K562 (cell line): Measurements from ENCODE around the gene RHOA. TPM values are rescaled to one million over a fixed set of nuclear protein-coding genes. Genes with fewer than 3 reads are reported as not detected.
"Not testable (repeated sequence)": the region's sequence is repeated elsewhere in the genome, so short reads cannot be mapped to it uniquely, and the experiment has no call there.

Experiments used
- ATAC-seq: fragments of 200-7000 bp; cut with Tn5 transposase; 3 replicates; pipeline ENCODE4 v1.9.1; 2020; ENCODE audit warnings: moderate library complexity
- BruUV-seq: library from RNA; stranded (reverse); fragments of 400-500 nt; replicated peaks from 2 replicates; lab custom pipeline; 2021; lab: Mats Ljungman, UMichigan
- CTCF ChIA-PET: fragments of 300-600 bp; formaldehyde crosslinking; extraction: SDS; loops from one replicate; lab custom pipeline; 2021; ENCODE audit warnings: low intra/inter-chr PET ratio; lab: Yijun Ruan, JAX
- POLR2A ChIA-PET: fragments of 300-600, 350-650 bp; sonication (Branson Sonifier 250); formaldehyde crosslinking; extraction: SDS; loops from one replicate; lab custom pipeline; 2021; ENCODE audit warnings: antibody characterized with exemption, inconsistent platforms; lab: Yijun Ruan, JAX
- DNase-seq, 4 experiments: peaks; one replicate each; pipeline versions ENCODE4 v3.0.0 to v3.0.0-alpha.2; 2011 to 2018; ENCODE audit warnings: low spot score in 3 of 4, mixed read lengths in 3 of 4; ENCODE audit errors: extremely low read depth in 1 of 4
- FAIRE-seq: peaks from 2 replicates; lab custom pipeline; 2011; peaks lifted over from hg19 to GRCh38; lab: Jason Lieb, UNC
- H2AFZ ChIP-seq: 2 replicates; pipeline ENCODE4 v1.6.0; 2011; ENCODE audit warnings: low read depth, low read length, control low read depth, inconsistent platforms
- H3K27ac ChIP-seq: fragments of 200-600 bp; 3 replicates; pipeline ENCODE4 v1.8.0; 2011; ENCODE audit warnings: low read depth, mild to moderate bottlenecking, control low read depth, inconsistent platforms, low read length, moderate library complexity, mixed read lengths; ENCODE audit errors: extremely low read depth
- H3K27me3 ChIP-seq, 2 experiments: fragments of 300-600 bp in 1 of 2; 2 replicates in 1 of 2; 3 replicates in 1 of 2; pipeline versions ENCODE4 v1.6.0 to v1.8.0; 2011; ENCODE audit warnings: inconsistent platforms in 2 of 2, low read length in 2 of 2, mild to moderate bottlenecking in 1 of 2, mixed read lengths in 1 of 2, moderate library complexity in 1 of 2; ENCODE audit not compliant: control insufficient read depth in 2 of 2, insufficient read depth in 2 of 2
- H3K36me3 ChIP-seq: fragments of 300-600 bp; 3 replicates; pipeline ENCODE4 v1.8.0; 2011; ENCODE audit warnings: mild to moderate bottlenecking, low read length, inconsistent platforms; ENCODE audit not compliant: control insufficient read depth, insufficient read depth
- H3K4me1 ChIP-seq, 2 experiments: fragments of 200-600 bp in 1 of 2; replicated peaks in 1 of 2; 2 replicates in 1 of 2; 3 replicates in 1 of 2; pipeline versions ENCODE4 v1.5.1 to v1.8.0; 2011; ENCODE audit warnings: inconsistent platforms in 2 of 2, low read length in 2 of 2, mild to moderate bottlenecking in 1 of 2, mixed read lengths in 1 of 2, moderate library complexity in 1 of 2; ENCODE audit not compliant: control insufficient read depth in 2 of 2, insufficient read depth in 2 of 2
- H3K4me2 ChIP-seq: 2 replicates; pipeline ENCODE4 v1.6.1; 2011; ENCODE audit warnings: low read length, control low read depth, inconsistent platforms, mixed read lengths; ENCODE audit not compliant: insufficient read depth
- H3K4me3 ChIP-seq: fragments of 200-600 bp; sonication (generic), shearing (Covaris generic); 2 replicates; pipeline ENCODE4 v1.5.1; 2016; ENCODE audit warnings: control low read depth, inconsistent platforms
- H3K79me2 ChIP-seq: fragments of 200-600 bp; 3 replicates; pipeline ENCODE4 v1.8.0; 2011; ENCODE audit warnings: low read length, inconsistent platforms; ENCODE audit not compliant: control insufficient read depth, insufficient read depth
- H3K9ac ChIP-seq, 2 experiments: 2 replicates each; pipeline versions ENCODE4 v1.6.0 to v1.6.1; 2011; ENCODE audit warnings: low read depth in 2 of 2, low read length in 2 of 2, control low read depth in 1 of 2, inconsistent platforms in 1 of 2, mild to moderate bottlenecking in 1 of 2, mixed read lengths in 1 of 2; ENCODE audit not compliant: insufficient read depth in 1 of 2
- H3K9me1 ChIP-seq: one replicate; pipeline ENCODE4 v1.6.0; 2011; ENCODE audit warnings: inconsistent platforms, mild to moderate bottlenecking, low read length, moderate library complexity; ENCODE audit not compliant: control insufficient read depth, insufficient read depth
- H3K9me3 ChIP-seq: replicated peaks from 2 replicates; pipeline ENCODE4 v1.5.1; 2011; ENCODE audit warnings: low read depth, low read length, inconsistent platforms; ENCODE audit not compliant: control insufficient read depth, insufficient read depth
- H4K20me1 ChIP-seq: replicated peaks from 2 replicates; pipeline ENCODE4 v1.6.1; 2011; ENCODE audit warnings: low read length, inconsistent platforms, mixed read lengths; ENCODE audit not compliant: control insufficient read depth, insufficient read depth
- ATF3 ChIP-seq, 2 experiments: fragments of 450-650 bp in 1 of 2; sonication (generic) in 1 of 2; formaldehyde crosslinking in 1 of 2; IDR thresholded peaks in 1 of 2; conservative IDR thresholded peaks in 1 of 2; 2 replicates each; pipeline versions ENCODE4 v1.6.1 to v1.8.1; 2016 to 2023; ENCODE audit warnings: mild to moderate bottlenecking in 2 of 2, moderate library complexity in 2 of 2, inconsistent platforms in 1 of 2, missing genetic modification reagents in 1 of 2
- CTCF ChIP-seq, 3 experiments: IDR thresholded peaks in 2 of 3; conservative IDR thresholded peaks in 1 of 3; 2 replicates each; pipeline ENCODE4 v1.5.1; 2011 to 2012; ENCODE audit warnings: low read length in 3 of 3, mild to moderate bottlenecking in 3 of 3, control low read depth in 2 of 3, improper control_type of control experiment in 1 of 3, inconsistent platforms in 1 of 3, low read depth in 1 of 3, mixed read lengths in 1 of 3, moderate library complexity in 1 of 3; ENCODE audit not compliant: insufficient read depth in 2 of 3
- E2F5 ChIP-seq: sonication (generic); formaldehyde crosslinking; IDR thresholded peaks from 2 replicates; pipeline ENCODE4 v1.8.0; 2022; ENCODE audit warnings: mild to moderate bottlenecking, missing genetic modification reagents
- NKRF ChIP-seq: fragments of 450-650 bp; IDR thresholded peaks from 2 replicates; pipeline ENCODE4 v1.6.1; 2016; ENCODE audit warnings: borderline replicate concordance
- ZNF282 ChIP-seq: sonication (generic); formaldehyde crosslinking; IDR thresholded peaks from 2 replicates; pipeline ENCODE4 v1.8.1; 2023; ENCODE audit warnings: missing genetic modification reagents
- ZNF57 ChIP-seq: fragments of 450-650 bp; formaldehyde crosslinking; IDR thresholded peaks from 2 replicates; pipeline ENCODE4 v1.4.0; 2020; ENCODE audit warnings: mild to moderate bottlenecking, moderate library complexity
- ZNF707 ChIP-seq: fragments of 250-450 bp; sonication (Bioruptor Pico); conservative IDR thresholded peaks from 2 replicates; pipeline ENCODE4 v1.8.0; 2022; ENCODE audit warnings: inconsistent platforms, mild to moderate bottlenecking, moderate library complexity
- WGBS: fragments of 100-300 bp; shearing (Covaris generic); methylation state at CpG from one replicate; pipeline ENCODE4 v1.1.6; 2016; ENCODE audit warnings: low coverage, mixed read lengths; ENCODE audit not compliant: insufficient coverage; ENCODE audit errors: missing lambda C conversion rate; 5-methylcytosine and 5-hydroxymethylcytosine counted together
- in situ Hi-C: fragments of 300-500 bp; cut with MboI; formaldehyde crosslinking; loops from 4 replicates; pipeline ENCODE4 v1.15.0; 2018; ENCODE audit warnings: inconsistent platforms, mixed read lengths
- intact Hi-C: fragments of 100-400 bp; cut with micrococcal nuclease; formaldehyde crosslinking; loops from 2 replicates; pipeline ENCODE4 v1.14.2; 2022
- polyA plus RNA-seq, 8 experiments: library from polyadenylated mRNA; depleted of rRNA in 4 of 8; stranded (reverse) in 5 of 8; unstranded in 3 of 8; fragments of >200 nt; fragmentation: Nextera tagmentation in 2 of 8; fragmentation: Illumina TruSeq in 1 of 8; extraction: Ambion mirVana in 2 of 8; extraction: Trizol in 1 of 8; gene quantifications; 2 replicates each; pipeline versions ENCODE4 v1.2.1 to v1.2.3, GENCODE V29; 2011 to 2014; ENCODE audit warnings: inconsistent platforms in 1 of 8, missing spikeins in 1 of 8
- total RNA-seq, 7 experiments: library from RNA; depleted of rRNA in 6 of 7; stranded (reverse); fragments of >200 nt in 6 of 7; fragmentation: Illumina TruSeq in 2 of 7; extraction: Trizol in 2 of 7; gene quantifications; 2 replicates each; pipeline versions ENCODE4 v1.2.1 to v1.2.3, GENCODE V29; 2011 to 2021; ENCODE audit warnings: low replicate concordance in 1 of 7

Gene RHOA
- total and polyA plus RNA-seq, 9 of the 15 experiments (the other 6 are each of a cell fraction or from before 2014, with no cell fraction given): 136 to 540 (median 236) TPM

GRCh38 chr3:49397470-49397869 is 14.3 kb downstream of the RHOA start (continued):
- no peak for TF ChIP-seq NKRF
- TF ChIP-seq ZNF707 (CRISPR knock-in tag): no peak
- TF ChIP-seq ZNF282: no peak
- no peak for TF ChIP-seq CTCF (IDR thresholded peaks at IDR 0.05 in 2 of 3, conservative IDR thresholded peaks at IDR 0.05 in 1 of 3; ENCODE audit: insufficient read depth in 2 of 3, low read depth in 1 of 3, low read length in 3 of 3)
- no peak for TF ChIP-seq ATF3 (IDR thresholded peaks at IDR 0.05)
- TF ChIP-seq ATF3 (CRISPR knock-in tag; conservative IDR thresholded peaks at IDR 0.05): no peak
- no peak for TF ChIP-seq ZNF57
- no peak for TF ChIP-seq E2F5

- WGBS: 95% methylated on average over 7 of the region's 10 CpGs
- Histone ChIP-seq H3K4me1 (peaks cover 5 to 11% of the 10 kb centered on the region in 2 experiments; a peak in 3 of 5 replicates), H3K79me2 (peaks cover 90% of the 10 kb centered on the region), H4K20me1 (peaks cover 19% of the 10 kb centered on the region), H3K36me3 (peaks cover 29% of the 10 kb centered on the region)
- H3K27ac ChIP-seq, CTCF ChIA-PET, H3K9me3 ChIP-seq, H2AFZ ChIP-seq, FAIRE-seq, intact Hi-C loops, ATAC-seq, H3K9ac ChIP-seq, DNase-seq, H3K4me3 ChIP-seq, H3K27me3 ChIP-seq, H3K4me2 ChIP-seq, in situ Hi-C loops, BruUV-seq, H3K9me1 ChIP-seq: not testable (repeated sequence)
- POLR2A ChIA-PET: interaction anchor here (0.5 to 2.0 kb wide), 2 partner anchors 17 to 290 kb away, joined by 3 to 8 read pairs; no protein-coding TSS in a partner anchor
Measured at GRCh38 chr3:49391310-49391709, 20.5 kb downstream of the RHOA start.
